Fibroblast of skin of left biceps (primary cell): ENCODE measurements around the gene PSMD6.

ENCODE experiments used
- DNase-seq, 2 experiments: peaks; one replicate each; pipeline ENCODE4 v3.0.0-alpha.2; 2013; ENCODE audit warnings: low read depth in 2 of 2

The PSMD6 gene

DNA sequence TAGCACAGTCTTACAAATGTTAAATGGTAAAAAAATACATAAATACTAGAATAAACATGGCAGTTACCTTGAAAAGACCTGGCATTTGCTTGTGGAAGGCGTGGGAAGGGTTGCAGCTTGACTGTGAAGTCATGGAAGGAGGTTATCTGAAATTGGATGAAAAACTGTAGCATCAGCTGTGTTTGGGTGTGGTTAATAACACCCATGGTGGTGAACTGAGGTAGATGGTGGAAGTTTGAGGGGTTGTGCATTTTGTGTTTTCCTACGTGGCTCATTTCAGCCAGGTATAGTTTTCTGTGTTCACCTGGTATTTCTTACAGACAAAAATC is 46.5 kb downstream of the PSMD6 start:
- DNase-seq: no peak

DNA sequence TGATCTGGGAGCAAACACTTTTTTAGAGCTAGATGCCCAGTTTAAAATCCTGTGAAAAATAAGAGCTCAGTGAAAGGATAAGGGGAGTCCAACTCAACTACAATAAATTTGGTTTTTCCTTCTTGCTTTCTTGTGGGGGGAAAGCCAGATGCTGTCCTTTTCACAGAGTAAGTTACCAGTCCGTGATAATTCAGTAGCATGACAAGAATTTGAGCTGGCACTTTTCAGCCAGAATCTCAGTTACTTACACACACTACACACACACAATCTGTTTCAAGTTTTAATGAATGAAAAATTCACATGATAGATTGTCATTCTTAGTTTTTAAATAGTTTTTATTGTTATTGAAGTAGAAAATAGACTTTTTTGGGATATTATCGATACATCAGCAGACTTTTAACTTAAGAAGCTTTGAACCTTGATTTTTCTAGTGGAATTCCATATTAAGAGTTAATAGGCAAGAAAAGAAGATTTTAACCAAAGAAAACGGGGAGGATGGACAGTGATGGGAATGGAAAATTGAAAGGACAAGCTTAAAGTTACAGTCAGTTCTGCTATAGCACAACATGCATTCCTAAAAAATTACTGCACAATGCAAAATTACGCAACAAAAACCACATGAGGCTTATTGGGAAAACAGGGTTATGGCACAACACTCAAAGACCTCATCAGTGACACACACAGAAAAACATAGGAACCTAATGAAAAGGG is 47.0 kb downstream of the PSMD6 start:
- peak; percentile 89 for DNase-seq

DNA sequence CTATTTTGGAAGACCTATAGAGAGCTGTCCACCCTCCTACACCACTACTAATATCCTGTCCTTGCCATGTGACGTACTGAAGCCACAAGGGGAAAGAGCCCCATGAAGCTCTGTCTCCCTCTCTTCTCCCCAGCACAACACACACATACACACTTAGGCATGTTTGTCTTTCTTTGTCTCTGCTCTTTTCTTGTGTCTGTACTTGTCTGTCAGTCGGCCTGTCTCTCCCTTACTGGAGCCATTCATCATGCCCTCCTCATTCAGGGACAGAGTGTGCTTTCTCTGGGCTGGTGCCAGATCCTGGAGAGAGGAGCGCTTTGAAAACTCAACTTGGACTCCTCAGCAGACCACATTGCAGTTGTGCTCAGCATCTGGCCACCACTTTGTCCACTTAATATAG is 47.6 kb downstream of the PSMD6 start:
- no peak for DNase-seq

DNA sequence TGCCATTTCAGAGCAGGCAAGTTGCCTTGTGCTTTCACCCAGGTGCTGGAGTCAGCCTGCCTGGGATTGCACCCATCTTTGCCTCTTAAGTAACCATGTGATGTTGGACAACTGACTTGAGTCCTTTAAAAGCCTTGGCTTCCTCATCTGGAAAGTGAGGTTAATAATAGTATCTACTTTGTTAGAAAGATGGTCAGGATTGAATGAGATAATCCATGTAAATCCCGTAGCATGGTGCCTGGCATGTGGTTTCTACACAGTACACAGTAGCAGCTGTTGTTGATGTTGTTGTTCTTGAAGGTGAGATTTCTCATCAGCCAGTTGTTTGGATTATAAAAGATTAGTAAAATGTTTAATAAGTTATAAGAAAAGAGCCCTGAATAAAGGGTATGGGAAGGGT is 48.8 kb downstream of the PSMD6 start:
- DNase-seq: no peak

DNA sequence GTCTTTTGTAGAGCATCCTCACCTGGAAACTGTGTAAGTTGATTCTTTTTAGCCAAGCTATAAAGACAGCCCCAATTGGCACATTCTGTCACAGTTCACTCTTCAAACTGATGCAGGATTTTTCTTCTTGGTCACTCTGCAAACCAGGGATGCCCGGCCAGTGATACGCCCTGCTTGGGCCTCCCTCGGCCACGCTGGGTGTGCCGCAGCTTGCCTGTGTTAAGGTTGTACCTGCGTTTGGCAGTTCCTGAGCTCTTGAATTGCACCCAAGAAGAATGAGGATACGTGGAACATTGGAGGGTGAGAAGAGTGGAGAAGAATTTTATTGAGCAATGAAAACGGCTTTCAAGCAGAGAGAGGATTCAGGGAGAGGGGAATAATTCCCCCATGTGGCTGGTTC is 49.9 kb downstream of the PSMD6 start:
- no peak for DNase-seq

DNA sequence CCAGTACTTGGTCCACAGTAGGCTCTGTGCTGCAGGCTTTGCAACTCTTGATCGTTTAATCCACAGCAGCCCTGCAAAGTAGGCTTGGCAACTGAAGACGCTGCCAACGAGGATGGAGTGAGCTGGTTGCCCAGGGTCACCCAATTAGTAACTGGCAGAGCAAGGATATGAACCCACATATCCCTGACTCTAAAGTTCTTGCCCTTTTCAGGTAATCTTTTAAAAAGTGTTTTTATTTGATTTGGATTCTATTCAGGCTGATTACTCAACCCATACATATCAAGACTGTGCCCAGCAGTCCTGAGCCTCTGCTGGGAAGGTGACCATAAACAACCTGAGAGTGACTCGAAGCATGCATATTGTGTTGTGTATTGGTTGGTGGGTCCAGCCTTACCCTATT is 50.3 kb downstream of the PSMD6 start:
- DNase-seq: no peak

DNA sequence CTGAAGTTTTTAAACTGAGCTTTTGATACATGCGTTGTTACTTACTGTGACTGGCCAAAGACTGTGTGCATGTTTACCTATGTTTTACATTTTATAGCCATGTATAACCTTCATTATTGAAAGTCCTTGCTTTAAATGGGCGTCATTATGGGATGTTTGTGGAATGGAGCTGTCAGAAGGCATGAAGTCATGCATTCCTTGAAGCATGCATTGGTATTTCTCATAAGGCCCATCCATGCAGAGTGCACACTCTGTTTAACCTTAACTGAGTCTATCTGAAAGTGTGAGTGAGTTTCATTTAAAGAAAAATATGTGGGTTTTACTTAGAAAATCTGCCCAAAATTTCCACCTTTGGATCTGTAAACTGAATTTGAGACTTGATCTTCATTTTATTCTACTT is 51.1 kb downstream of the PSMD6 start:
- DNase-seq: peak in 1 of 2 experiments; percentile 34

DNA sequence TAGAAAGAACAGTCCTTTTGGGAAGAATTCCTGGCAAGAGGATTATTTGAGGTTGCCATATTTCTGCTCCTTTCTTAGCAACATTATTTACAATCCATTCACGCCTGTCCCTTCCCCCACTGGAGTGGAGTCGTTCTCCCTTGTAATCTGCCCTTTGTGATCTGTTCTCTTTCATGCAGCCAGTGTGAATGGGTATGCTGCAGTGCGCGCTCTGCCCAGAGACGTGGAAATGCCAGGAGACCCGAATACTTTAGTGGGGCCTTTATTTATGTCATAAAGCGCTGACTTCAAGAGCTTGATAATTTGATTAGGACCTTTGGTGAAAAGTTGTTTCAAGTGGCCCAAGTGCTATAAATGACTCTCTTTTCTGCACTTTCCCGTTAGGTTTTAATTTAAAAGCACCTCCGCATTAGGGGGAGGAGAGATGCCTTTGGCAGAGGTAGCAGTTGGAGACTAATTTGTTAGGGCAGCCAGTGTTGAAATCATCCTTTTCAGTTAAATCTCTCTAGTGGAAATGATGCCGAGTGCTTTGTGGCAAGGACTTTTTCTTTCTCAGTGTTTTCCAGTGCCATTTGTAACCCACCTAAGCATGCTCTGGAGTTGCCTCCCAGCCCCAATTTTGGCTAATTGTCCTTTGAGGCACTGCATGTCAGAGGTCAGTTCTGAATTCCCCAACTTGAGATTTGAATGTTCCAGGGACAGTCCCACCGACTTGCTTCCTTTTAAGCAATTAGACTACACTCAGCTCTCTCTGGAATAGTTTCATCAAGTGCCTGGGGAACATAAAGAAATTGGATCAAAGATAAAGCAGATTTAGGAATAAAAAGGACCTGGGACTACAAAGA is 52.4 kb downstream of the PSMD6 start:
- no peak for DNase-seq

DNA sequence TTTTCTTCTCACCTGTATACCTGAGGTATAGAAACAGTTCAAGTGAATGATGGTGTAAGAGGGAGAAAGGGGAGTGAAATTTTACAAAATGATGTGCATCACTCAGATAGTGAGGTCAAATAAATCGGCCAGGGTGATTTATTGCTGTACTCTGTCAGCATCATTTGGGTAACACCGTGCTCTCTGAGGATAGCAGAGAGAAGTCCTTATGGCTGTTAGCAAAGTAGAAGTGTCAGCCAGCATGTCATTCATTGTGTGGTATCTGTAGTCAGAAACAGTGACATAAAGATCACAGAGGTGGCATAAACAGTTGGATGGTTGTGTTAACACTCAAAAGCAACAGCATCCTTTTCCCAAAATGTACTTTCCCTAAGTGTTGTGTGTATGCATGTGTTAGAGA is 53.4 kb downstream of the PSMD6 start:
- no peak for DNase-seq

DNA sequence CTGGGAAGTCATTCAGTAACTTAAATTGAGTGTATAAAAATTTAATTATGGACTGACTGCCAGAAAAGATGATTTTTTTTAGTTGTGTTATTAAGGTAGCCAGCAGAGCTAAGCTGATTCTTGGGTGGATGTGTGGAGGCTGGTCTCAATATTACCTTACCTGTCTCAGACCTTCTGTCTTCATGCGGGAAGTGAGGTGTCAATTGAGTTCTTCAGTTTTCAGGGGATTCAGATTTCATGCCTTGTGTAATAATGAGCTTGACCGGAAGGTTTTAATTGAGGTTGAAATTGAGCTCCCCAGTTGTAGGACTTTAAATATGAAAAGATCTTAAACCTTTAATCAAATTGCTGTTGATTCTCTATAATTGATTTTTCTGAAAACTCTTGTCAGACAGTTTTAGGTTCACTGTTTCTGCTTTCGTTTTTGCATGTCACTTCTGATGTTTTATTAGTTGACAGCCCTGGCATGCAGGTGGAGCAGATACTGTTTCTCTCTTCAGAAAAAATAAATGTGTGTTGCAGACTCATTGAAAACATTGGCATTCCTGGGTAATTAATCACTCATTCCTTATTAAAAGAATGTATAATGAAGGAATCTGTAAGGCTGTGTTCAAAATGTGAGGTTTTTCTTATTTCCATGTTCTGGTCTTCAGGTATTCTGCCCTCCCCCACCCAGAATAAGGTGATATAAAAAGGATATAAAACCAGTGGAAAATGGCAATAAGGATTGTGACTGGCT is 54.5 kb downstream of the PSMD6 start:
- no peak for DNase-seq

DNA sequence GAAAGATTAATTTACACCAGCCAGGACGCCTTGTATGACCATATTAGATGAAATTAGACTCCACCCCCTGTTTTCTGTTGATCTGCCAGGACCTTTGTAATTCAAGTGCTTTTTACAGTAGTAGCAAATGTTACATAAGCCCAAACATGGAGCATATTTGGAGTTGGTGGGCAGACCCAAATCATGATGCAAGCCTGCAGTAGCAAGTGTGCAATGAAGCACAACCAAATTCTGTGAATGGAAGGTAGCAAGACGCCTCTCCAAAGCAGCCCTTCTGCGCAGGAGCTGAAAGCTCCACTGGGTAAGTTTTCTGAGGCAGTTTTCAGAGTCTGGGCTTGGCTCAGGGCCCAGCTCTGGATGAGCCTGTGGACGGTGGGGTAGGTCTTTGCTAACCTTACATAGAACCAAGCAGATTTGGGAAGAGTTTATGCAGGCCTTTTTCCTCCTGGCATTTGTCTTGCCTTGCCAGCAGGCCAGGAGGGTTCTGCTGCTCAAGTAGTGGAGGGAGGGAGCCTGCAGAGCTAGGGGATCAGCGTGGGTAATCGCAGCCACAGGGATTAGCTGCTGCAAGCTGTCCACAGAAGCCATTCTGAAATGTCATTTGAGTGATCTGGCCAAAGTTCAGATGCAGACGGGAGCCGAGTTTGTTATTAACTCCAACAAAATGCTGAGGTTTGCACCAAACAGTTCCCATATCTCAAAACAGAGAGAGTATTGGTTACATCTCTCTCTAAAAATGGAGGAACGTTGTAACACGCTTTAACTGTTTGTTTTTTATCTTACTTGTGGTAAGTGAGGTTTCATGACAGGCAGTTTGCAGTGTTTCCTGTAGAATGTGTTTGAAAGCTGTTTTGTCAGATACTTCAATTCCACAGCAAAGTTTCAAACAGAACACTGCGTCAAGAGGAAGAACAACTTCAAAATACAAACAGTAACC is 55.4 kb downstream of the PSMD6 start:
- peak in 1 of 2 experiments; percentile 40 for DNase-seq

DNA sequence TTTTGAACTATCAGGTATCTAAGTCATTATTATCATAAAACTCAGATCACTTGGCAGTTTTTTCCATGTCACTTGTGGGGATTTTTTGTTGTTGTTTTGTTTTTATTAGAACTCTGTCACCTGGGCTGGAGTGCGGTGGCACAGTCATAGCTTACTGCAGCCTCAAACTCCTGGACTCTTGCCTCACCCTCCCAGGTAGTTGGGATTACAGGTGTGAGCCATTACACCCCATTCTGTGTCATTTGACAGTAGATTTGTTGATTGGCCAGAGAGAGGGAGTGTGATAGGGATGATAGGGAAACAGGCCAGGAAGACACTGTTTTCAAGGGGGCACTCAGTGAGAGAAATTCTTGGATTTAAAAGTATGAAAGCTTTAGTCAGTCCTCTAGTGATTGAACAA is 56.4 kb downstream of the PSMD6 start:
- DNase-seq: no peak

DNA sequence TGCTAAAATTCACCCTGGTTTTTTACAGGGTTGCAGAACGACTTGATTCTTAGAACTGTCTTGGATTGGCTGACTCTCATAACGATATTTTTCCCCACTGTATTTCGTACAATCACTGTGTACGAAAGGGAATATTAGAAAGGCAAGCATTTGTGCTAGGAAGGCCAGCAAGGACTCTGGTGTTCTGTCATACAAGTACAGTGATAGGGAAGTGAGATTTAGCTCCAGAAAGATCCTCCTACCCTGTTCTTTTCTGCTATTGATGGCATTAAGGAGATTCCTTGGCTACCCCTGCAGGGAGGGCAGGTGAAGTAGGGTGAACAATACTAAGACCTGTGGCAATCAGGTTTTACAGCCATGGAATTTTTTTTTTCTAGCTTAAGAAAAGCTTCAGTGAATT is 57.3 kb downstream of the PSMD6 start:
- no peak for DNase-seq

DNA sequence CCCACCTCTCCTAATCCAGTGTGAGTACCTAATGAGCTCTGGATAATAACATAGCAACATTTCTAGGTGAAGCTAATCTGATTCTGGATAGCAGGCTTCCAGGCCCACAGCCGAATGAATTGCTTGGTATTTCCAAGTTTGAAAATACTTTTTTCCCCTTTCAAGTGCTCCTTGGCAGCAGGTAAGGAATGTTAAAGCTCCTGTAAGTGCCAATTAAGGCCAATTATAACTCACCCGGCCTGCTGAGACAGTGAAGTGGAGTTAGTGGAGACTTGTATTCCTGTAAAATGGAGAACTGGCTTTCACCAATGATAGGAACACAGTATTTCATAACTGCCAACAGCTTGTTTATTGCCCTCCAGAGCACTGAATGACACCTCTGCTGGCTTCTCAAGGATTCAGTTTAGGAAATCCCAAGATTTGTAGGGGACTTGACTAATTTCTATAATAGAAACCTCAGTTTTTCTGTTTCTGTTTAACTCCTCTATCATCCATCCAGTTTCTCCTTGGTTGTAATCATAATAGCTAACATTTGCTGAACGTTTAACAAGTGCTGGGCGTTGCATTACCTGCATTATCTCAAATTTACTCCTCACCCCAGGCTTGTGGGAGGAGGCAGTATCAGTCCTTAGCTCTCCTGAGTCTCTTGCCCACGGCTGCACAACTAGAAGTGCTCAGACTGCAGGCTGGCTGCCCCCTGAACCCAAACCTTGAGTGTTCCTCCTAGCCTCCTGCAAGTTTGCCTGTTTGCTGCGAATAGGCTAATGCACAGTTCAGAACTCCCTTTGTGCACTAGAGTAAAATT is 58.4 kb downstream of the PSMD6 start:
- DNase-seq: no peak

DNA sequence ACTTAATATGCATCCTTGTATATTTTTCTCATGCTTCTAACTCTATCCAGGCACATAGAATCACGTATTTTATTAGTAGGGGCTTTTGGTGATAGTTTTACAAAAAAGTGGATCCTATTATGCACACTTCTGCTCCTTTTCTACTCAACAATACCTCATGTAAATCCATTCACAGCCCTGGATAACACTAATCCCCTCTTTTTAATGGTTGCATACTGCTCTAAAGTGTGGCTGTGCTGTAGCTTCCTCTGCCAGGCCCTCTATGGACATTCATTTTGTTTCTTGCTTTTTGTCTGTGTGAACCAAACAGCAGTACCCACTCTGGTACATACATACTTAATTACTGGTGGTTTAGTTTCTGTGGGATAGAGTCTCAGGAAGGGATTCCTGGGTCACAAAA is 59.8 kb downstream of the PSMD6 start:
- no peak for DNase-seq

DNA sequence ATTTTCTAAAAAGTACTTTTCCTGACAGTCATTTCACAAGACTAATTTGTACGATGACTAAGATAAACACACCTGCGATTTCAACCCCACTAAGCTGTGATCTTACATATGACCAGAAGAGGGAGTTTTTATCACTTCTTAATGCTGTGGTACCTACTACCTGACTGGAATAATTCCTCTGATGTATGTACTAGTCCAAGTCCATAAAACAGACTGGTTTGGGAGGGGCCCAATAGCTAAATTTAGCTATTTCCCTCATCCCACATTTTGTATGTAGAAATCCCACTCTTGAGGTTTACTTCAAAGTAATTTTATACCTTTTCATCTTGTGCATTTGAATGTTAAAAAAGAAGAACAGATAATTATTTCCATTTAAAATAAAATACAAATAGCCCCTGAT is 61.4 kb downstream of the PSMD6 start:
- no peak for DNase-seq
